Osteoblast (primary cell): ENCODE measurements around the gene EXOC5. TPM values are rescaled to one million over a fixed set of nuclear protein-coding genes. Genes with fewer than 3 reads are reported as not detected.

ENCODE experiments used
- DNase-seq: peaks from one replicate; pipeline ENCODE4 v3.0.0; 2011; ENCODE audit warnings: low spot score, mixed read lengths; ENCODE audit not compliant: insufficient read length; ENCODE audit errors: missing footprints
- H2AFZ ChIP-seq: 2 replicates; pipeline ENCODE4 v1.6.0; 2011; ENCODE audit warnings: mild to moderate bottlenecking, low read length
- H3K27ac ChIP-seq: 2 replicates; pipeline ENCODE4 v1.5.1; 2011; ENCODE audit warnings: mild to moderate bottlenecking, low read depth, low read length, moderate library complexity
- H3K27me3 ChIP-seq: 2 replicates; pipeline ENCODE4 v1.6.0; 2012; ENCODE audit warnings: mild to moderate bottlenecking, control low read depth, inconsistent platforms, low read length, moderate library complexity; ENCODE audit not compliant: insufficient read depth
- H3K36me3 ChIP-seq: 2 replicates; pipeline ENCODE4 v1.5.1; 2011; ENCODE audit warnings: mild to moderate bottlenecking, low read length, control low read depth, moderate library complexity; ENCODE audit not compliant: insufficient read depth
- H3K4me1 ChIP-seq: 2 replicates; pipeline ENCODE4 v1.5.1; 2011; ENCODE audit warnings: mild to moderate bottlenecking, low read length, control low read depth, moderate library complexity; ENCODE audit not compliant: insufficient read depth
- H3K4me2 ChIP-seq: 2 replicates; pipeline ENCODE4 v1.6.0; 2011; ENCODE audit warnings: mild to moderate bottlenecking, low read length; ENCODE audit not compliant: insufficient read depth
- H3K4me3 ChIP-seq: fragments of 200-600 bp; sonication (generic); 3 replicates; pipeline ENCODE4 v1.5.1; 2012; ENCODE audit warnings: mild to moderate bottlenecking, low read length, inconsistent platforms; ENCODE audit not compliant: insufficient read depth
- H3K79me2 ChIP-seq: 2 replicates; pipeline ENCODE4 v1.6.0; 2012; ENCODE audit warnings: mild to moderate bottlenecking, low read length, control low read depth, inconsistent platforms; ENCODE audit not compliant: insufficient read depth
- H3K9me3 ChIP-seq: 2 replicates; pipeline ENCODE4 v1.5.1; 2011; ENCODE audit warnings: low read depth, low read length, control low read depth
- H4K20me1 ChIP-seq: 2 replicates; pipeline ENCODE4 v1.6.0; 2012; ENCODE audit warnings: mild to moderate bottlenecking, low read length, control low read depth; ENCODE audit not compliant: insufficient read depth
- total RNA-seq: library from RNA; depleted of rRNA; stranded (reverse); fragments of >200 nt; gene quantifications from 2 replicates; pipeline ENCODE4 v1.2.3, GENCODE V29; 2012
- TF ChIP-seq, protein P1 (sequence below): IDR thresholded peaks from 2 replicates; pipeline ENCODE4 v1.5.1; 2011; ENCODE audit warnings: mild to moderate bottlenecking, low read depth, low read length, moderate library complexity; ENCODE audit errors: extremely low read depth

EXOC5 gene
- total RNA-seq, 1 donor = 80.3 TPM

- Histone ChIP-seq H3K4me3 (no peak overlapping the region), H4K20me1 (no peaks in the 10 kb centered on the region), H3K4me2 (no peak overlapping the region), H2AFZ (no peak overlapping the region), H3K36me3 (no peaks in the 10 kb centered on the region), H3K27me3 (no peaks in the 10 kb centered on the region), H3K79me2 (no peaks in the 10 kb centered on the region), H3K9me3 (no peaks in the 10 kb centered on the region), H3K27ac (no peak overlapping the region), H3K4me1 (no peaks in the 10 kb centered on the region)
- TF ChIP-seq, protein P1, sequence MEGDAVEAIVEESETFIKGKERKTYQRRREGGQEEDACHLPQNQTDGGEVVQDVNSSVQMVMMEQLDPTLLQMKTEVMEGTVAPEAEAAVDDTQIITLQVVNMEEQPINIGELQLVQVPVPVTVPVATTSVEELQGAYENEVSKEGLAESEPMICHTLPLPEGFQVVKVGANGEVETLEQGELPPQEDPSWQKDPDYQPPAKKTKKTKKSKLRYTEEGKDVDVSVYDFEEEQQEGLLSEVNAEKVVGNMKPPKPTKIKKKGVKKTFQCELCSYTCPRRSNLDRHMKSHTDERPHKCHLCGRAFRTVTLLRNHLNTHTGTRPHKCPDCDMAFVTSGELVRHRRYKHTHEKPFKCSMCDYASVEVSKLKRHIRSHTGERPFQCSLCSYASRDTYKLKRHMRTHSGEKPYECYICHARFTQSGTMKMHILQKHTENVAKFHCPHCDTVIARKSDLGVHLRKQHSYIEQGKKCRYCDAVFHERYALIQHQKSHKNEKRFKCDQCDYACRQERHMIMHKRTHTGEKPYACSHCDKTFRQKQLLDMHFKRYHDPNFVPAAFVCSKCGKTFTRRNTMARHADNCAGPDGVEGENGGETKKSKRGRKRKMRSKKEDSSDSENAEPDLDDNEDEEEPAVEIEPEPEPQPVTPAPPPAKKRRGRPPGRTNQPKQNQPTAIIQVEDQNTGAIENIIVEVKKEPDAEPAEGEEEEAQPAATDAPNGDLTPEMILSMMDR = peak; percentile 43
- DNase-seq = no peak
Observed at GRCh38 chr14:57293866-57294837, 25.4 kb upstream of the EXOC5 start.

GRCh38 chr14:57291692-57292647 lies 23.3 kb upstream of the EXOC5 start:
- TF ChIP-seq, protein P1 = no peak
- H3K36me3 ChIP-seq = no peaks in the 10 kb centered on the region
- no peaks in the 10 kb centered on the region for H3K79me2 ChIP-seq
- H3K4me2 ChIP-seq = no peak overlapping the region
- no peaks in the 10 kb centered on the region for H3K27me3 ChIP-seq
- H2AFZ ChIP-seq = no peak overlapping the region
- H3K4me1 ChIP-seq = no peaks in the 10 kb centered on the region
- no peaks in the 10 kb centered on the region for H4K20me1 ChIP-seq
- no peak overlapping the region for H3K4me3 ChIP-seq
- no peak overlapping the region for H3K27ac ChIP-seq
- no peak for DNase-seq
- H3K9me3 ChIP-seq = no peaks in the 10 kb centered on the region

DNA sequence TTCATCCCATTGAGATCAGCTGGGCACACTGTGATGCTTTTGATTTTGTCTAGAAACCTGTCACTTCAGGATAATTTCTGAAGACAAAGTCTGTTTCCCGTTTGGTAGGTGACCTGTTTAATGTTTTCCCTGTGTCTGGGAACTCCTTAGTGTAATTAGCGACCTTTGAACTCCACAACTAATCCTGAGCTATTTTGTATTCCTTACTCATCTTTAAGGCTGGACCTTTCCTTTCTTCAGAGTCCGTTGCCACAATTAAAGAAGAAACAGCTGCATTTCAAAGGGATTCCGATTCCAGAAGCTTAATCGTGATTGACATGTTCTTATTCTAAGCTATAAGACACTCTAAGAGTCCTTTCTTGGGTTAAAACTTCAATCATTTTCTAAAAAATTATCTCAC lies 22.0 kb upstream of the EXOC5 start:
- Histone ChIP-seq H3K9me3 (no peaks in the 10 kb centered on the region), H4K20me1 (no peaks in the 10 kb centered on the region), H2AFZ (no peak overlapping the region), H3K79me2 (no peaks in the 10 kb centered on the region), H3K4me1 (no peaks in the 10 kb centered on the region), H3K4me3 (no peak overlapping the region), H3K27ac (no peak overlapping the region), H3K36me3 (no peaks in the 10 kb centered on the region), H3K4me2 (no peak overlapping the region), H3K27me3 (no peaks in the 10 kb centered on the region)
- no peak for DNase-seq
- TF ChIP-seq, protein P1 = no peak
